HG03442 (cell line): ENCODE results near the gene TTLL4.
"Not testable (repeated sequence)": the region's sequence is repeated elsewhere in the genome, so short reads cannot be mapped to it uniquely, and the experiment has no call there.

Experiments used
- ATAC-seq: cut with Tn5 transposase; IDR thresholded peaks from one replicate; pipeline ENCODE4 v1.9.1; 2021; ENCODE audit warnings: mild to moderate bottlenecking, moderate library complexity; ENCODE audit not compliant: unreplicated experiment

Gene TTLL4

DNA sequence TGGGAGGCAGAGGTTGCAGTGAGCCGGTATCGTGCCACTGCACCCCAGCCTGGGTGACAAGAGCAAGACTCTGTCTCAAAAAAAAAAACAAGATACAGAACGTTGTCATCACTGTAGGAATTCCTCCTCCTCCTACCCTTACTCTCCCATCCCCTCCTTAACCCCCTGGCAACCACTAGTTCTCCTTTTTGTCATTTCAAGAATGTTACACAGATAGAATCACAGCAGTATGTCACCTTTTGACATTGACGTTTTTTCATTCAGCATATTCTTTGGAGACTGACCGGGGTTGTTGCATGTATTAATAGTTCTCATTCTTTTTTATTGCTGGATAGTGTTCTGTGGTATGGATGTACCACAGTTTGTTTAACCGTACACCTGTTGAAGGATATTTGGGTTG is 32.4 kb downstream of the TTLL4 start:
- ATAC-seq = peak; percentile 63

DNA sequence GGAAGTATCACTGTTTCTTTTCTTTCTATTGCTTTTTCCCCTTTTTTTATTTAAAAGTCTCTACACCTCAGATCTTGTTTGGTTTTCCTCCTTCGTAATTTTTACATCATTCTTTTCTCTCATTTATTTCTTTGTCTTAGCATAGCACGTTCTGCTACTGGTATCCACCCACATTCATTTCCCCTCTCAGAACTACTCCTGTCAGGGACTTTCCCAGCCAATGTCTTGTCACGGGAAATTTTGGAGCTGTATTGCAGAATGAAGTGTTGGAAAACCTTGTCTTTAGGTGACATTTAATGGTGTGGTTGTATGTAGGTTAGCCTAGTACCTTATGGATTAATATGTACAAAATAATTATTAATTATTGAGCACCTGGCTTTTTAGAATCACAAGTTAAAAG is 34.0 kb downstream of the TTLL4 start:
- ATAC-seq = no peak

DNA sequence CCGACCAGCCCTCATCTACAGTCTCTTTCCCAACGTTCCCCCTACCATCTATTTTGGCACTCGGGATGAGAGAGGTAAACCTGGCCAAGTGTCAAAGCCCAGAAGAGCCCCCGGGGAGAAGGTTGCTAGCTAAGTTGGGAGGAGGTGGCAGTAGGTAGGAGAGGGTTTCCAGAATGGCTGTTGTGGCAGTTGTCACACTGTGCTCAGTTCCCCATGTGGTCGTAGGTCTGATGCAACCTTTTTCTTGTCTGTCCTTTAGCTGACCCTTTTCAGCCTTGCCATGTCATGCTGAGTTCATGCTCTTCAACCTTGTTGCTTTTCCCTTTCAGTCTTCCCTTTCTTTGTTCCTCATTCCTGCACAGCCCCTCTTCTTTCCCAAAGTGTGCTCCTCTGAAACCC is 34.5 kb downstream of the TTLL4 start:
- no peak for ATAC-seq

DNA sequence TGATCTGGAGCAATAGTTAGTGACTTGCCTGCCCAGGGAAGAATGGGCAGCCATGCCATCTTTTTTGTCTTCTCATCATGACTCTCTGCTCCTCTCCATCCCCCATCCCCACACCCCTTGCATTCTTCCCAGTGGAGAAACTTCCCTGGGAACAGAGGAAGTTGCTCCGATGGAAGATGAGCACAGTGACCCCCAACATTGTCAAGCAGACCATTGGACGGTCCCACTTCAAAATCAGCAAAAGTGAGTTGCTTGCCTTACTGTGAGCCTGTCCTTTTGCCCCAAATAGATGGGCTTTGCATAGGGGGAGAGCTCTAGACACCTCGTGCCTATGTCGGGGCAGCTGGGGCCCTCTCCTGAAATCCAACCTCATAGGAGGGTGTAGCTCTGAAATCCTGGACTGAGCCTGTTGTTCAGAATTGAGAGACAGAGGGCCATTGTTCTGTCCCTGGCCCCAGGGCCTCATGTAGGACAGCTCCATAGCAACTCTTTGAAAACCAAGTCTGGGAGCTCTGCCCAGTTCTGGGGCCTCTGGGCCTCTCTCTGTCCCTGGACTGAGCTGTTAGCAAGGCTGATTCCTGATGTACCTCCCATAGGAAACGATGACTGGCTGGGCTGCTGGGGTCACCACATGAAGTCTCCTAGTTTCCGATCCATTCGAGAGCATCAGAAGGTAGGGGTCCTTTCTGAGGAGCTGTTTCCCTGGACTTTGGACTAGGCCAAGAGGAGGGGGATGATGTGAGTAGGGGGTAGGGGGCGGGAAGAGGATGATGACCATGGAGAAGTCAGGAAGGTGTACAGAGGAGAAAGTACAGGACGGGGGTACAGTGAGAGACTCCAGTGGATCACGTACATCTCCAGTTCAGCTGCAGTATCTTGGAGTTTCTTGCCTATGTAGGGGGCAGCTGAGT is 35.2 kb downstream of the TTLL4 start:
- no peak for ATAC-seq

DNA sequence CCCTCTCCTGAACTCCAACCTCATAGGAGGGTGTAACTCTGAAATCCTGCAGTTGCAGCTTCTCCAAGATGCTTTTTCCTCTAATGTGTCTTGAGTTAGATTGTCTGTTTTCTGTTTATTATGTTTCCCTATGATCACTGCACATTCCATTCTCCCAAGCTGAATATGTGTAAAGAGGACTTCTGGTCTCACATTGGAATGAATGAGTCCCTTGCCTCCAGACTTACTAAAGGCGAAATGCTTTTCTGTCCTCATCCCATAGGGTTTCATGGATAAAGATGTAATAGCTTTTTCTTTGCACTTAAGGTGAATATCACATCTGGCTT is 35.8 kb downstream of the TTLL4 start:
- no peak for ATAC-seq

DNA sequence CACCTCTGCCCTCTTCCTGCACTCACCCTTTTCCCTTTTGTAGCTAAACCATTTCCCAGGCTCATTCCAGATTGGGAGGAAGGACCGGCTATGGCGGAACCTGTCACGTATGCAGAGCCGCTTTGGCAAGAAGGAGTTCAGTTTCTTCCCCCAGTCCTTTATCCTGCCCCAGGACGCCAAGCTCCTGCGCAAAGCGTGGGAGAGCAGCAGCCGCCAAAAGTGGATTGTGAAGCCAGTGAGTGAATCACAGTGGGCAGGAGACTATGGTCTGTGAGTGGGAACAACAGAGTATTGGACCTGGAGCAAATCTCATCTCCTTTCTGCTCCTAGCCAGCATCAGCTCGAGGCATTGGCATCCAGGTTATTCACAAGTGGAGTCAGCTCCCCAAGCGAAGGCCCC is 36.3 kb downstream of the TTLL4 start:
- ATAC-seq = no peak

DNA sequence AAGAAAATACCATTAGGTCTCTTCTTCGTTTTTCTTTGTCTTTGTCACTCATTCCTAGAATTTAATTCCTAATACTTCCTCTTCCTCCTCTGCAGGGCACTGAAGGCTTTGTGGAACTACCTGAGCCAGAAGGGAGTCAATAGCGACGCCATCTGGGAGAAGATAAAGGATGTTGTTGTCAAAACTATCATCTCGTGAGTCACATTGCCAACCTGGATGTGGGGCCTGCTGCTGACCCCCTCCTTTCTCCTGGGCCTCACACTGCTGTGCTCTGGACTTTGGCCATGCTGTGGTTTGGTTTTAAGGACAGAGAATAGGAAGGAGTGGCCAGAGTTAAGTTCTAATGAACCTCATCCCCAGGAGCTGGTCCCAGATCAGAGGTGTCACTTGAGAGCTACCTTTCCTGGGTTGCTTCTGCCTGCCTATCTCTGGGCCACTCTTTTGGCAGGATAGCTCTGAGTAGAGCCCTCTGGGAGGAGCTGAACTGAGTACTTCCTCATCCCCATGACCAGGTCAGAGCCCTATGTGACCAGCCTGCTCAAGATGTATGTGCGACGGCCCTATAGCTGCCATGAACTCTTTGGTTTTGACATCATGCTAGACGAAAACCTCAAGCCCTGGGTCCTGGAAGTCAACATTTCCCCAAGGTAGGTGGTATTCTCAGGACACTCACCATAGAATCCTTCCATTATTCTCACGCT is 38.3 kb downstream of the TTLL4 start:
- no peak for ATAC-seq

DNA sequence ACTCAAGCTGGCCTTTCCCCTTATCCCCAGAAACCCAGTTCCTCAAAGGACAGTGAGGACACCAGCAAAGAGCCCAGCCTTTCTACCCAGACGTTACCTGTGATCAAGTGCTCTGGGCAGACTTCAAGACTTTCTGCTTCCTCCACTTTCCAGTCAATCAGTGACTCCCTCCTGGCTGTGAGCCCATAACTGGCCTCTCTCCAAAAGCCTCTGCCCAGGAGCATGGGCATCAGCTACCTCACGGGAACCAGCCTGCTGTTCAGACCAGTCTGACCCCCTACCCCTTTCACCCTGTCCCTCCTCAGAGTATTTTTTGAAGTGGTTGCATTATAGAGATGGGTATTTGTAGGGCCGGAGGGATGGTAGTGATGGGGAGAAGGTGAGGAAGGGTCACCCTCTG is 43.6 kb downstream of the TTLL4 start:
- ATAC-seq = no peak

DNA sequence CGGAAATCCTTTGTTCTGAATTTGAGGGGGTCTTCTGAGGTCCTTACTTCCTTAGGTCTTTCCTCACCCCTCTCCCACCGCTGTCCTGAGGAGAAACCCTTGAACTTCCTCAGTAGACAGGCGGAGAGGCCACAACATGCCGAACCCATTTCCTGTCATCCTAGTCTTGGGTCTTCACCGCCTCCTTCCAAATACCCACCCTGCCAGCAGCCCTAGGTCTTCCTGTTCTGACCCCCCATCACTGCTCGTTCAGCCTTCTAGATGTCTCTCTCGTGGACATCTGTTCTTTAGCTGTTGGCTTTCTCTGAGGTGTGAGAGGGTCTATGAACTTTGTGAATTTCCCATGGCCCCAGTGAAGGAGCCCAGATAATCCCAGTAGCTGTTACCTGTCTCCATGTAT is 44.1 kb downstream of the TTLL4 start:
- ATAC-seq = no peak

DNA sequence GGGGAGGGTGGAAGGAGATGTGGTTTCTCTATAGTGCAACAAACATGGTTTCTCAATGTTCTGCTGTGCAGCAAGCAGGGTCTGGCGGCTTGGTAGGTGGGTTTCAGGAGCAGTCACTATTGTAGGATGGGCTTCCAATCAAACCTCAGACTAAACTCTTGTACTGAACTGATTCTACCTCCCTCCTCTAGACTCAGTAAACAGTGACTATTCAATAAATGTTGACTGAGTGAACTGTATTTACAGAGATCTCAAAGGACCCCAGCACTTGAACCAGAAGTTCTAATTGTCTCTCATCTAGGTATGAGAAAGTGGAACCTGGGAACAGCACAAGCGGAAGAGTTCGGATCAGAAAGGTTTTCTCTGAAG is 44.5 kb downstream of the TTLL4 start:
- ATAC-seq = no peak

DNA sequence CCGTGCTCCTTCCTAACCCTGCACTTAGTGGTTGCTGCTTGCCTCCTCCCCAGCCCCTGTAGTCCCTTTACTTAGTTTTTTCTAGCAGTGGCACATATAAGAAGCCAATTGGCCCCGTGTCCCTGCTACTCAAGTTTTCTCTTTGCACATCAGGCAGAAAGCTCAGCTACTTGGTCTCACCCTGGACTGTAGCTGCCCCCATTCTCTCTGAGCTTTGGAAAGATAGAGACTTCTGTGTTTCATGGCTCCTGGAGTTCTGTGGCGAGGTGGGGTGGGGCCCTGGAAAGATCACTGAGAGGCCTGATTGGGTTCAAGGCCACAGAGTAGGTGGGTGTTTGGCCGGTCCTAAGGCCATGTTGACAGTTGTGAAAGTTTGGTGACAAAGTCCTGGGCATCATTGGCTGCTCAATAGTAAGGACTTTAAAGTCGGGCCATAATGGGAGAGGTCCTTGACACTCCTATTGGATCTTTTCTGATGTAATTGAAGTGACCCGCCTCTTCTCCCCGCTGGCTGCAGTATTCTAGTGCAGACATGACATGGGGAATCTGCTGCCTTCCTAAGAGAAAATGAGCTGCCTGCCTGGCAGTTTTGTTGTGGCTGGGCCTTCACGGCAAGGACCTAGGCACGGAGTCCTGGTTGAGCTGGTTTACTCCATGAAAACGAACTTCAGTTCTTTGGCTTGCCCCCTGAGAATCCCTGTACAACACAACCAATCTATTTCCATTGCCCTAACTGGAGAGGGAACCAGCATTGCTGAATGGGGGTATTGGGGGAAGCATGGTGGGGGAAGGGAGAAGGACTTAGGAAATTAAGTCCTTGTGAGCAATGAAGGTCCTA is 45.2 kb downstream of the TTLL4 start:
- no peak for ATAC-seq

DNA sequence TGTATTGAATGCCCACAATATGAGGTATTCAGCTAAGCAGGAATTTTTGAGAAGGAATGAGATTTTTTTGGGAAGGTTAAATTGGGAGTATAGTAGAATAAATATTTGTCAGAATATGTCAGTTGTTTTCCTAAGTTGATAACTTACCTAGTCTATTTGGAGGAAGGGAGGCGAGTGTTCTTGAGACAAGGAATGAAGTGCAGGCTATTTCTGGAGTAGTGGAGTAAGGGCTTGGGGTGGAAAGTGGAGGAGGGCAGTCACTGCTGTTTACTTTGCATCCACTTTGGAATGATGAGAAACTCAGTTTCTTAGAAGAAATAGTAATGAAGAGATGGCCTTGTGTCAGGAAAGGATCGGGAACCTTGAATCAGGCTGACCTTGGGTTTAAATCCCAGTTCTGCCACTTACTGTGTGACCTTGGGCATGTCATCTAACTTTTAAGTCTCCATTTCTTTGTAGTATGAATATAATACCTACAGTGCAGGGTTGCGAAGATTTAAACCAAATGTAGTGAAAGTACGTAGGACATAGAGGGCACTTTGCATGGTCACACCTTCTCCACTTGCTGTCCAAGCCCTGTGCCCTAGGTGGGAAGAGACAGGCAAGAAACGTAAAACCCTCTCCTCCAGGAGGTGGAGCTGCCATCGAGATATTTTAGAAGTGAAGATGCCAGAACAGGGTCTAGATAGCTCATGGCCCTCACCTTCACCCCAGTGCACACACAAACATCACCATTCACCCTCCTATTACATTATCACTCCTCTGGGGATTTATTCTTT is 46.2 kb downstream of the TTLL4 start:
- ATAC-seq = no peak

DNA sequence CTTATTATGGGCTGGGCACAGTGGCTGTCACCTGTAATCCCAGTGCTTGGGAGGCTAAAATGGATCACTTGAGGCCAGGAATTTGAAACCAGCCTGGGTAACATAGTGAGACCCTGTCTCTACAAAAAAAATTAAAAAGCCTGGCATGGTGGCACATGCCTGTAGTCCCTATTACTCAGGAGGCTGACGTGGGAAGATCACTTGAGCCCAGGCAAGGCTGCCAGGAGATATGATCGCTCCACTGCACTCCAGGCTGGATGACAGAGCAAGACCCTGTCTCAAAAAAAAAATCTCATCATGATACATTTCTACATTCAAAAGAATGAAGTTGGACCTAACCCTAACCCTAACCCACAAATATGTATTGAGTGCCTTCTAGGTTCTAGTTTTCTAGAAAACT is 51.2 kb downstream of the TTLL4 start:
- ATAC-seq = no peak

DNA sequence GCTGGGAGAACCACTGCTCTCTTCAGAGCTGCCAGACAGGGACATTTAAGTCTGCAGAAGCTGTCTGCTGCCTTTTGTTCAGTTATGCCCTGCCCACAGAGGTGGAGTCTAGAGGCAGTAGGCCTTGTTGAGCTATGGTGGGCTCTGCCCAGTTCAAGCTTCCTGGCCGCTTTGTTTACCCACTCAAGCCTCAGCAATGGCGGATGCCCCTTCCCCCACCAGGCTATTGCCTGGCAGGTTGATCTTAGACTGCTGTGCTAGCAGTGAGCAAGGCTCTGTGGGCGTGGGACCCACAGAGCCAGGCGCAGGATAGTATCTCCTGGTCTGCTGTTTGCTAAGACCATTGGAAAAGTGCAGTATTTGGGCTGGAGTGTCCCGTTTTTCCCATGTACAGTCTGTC is 62.1 kb downstream of the TTLL4 start:
- not testable (repeated sequence) for ATAC-seq

DNA sequence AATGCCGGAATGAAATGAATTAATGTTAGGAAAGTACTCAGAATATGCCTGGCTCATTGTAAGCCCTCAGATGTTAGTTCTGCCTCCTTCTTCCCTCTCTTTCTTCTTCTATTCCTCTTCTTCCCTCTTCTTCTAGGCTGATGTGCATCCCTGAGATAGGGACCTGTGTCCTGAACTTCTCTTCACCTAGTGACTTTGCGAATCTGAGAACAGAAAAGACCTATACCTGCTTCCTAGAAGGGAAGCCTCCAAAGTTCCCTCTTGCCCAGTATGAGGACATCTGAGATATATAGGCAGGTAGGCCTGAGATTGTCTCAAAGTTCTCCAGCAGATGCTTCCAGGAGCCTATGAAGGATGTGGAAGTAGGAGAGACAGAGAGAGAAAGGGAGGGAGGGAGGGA is 63.2 kb downstream of the TTLL4 start:
- ATAC-seq = no peak

DNA sequence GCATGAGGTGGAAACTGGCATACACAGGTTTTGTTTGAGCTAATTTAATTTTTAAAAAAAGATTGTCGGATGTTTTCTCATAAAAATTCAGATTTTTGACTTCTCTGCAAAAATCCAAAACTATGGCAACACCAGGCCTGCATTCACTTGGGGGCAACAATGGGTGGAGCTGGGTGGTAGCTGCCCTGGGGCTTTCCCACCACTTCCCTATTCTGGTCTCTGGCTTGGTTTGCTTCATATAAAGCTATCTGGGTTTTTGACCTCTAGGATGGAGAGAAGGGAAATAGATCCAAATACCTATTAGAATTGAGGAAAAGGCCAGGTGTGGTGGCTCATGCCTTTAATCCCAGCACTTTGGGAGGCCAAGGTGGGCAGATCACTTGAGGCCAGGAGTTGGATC is 65.9 kb downstream of the TTLL4 start:
- ATAC-seq = no peak

DNA sequence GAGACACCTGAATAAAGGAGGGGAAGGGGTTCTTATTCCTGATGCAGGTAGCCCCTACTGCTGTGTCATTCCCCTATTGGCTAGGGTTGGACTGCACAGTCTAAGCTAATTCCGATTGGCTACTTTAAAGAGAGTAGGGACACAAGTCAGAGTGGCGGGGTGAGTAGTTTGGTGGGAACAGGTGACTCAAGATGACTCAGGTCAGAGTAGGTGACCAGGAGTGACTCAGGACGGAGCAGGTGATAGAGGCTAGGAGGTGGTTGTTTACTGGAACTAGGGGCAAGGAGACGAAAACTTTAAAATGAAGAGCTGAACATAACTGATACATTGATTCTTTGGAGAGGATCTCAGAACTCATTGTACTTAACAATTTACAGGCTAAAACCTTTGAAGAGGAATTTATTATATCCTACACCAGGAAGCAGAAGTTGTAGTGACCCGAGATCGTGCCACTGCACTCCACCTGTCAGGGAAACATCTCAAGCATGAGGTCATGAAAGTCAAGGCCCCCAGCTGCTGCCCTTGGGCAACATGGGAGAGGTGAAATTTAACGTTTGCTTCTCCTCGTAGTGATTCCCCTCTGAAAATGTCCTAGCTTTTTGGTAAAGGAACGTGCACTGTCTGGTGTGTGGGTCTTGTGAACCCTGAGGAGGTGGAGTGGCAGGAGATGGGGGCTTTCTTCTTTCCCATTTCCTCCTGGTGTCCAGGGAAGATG is 66.8 kb downstream of the TTLL4 start:
- ATAC-seq = no peak

DNA sequence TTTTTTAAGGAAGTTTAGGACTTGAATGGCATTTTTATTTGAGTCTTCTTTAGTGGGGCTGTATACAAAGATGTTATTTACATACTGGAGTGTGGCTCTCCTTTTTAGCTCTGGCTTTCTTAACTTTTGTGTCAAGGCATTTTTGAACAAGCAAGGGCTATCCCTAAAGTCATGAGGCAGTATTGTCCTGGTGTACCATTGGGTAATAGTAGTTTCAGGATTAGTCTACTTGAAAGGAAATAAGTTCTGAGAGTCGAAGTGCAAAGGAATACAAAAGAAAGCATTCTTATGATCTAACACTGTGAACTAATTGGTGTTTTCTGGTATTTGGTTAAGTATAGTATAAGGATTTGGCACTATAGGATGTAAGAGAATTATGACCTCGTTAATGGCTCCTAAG is 69.4 kb downstream of the TTLL4 start:
- no peak for ATAC-seq

DNA sequence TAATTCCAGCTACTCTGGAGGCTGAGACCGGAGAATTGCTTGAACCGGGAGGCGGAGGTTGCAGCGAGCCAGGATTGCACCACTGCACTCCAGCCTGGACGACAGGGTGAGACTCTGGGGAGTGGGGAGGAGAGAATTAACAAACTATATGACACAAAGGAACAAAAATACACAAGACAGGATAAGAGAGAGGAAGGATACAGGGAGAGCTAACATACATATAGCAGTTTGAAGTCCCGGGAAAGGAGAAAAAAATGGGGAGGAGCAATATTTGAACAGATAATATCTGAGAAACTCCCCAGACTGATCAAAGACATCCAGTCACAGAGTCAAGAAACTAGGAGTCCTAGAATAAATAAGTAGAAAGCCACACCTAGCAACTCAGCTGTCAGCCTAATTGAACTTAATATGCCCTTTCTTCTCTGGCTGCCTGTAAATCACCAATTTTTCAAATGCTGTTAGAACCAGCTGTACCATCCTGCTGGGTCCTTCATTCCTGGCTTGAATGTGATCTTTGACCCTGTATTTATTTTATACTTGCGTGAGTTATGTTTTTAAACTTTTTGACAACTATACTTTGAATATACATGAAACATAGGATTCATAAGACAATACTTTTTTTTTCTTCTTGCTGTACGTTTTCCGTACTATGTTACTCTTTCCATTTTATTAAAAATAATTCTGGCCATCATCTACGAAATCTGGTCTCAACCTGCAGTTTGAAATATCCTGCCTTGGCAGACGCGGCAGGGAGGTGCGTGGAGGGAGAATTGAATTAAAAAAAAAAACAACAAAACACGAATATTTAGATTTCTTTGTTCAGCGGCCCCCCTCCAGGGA is 70.4 kb downstream of the TTLL4 start:
- no peak for ATAC-seq
